Measurements from ENCODE around the gene CDK11A.
A peak's percentile ranks its signal among the peaks of the same experiment; 100 is the strongest.
"Not testable (repeated sequence)": the region's sequence is repeated elsewhere in the genome, so short reads cannot be mapped to it uniquely, and the experiment has no call there.

The CDK11A gene

DNA sequence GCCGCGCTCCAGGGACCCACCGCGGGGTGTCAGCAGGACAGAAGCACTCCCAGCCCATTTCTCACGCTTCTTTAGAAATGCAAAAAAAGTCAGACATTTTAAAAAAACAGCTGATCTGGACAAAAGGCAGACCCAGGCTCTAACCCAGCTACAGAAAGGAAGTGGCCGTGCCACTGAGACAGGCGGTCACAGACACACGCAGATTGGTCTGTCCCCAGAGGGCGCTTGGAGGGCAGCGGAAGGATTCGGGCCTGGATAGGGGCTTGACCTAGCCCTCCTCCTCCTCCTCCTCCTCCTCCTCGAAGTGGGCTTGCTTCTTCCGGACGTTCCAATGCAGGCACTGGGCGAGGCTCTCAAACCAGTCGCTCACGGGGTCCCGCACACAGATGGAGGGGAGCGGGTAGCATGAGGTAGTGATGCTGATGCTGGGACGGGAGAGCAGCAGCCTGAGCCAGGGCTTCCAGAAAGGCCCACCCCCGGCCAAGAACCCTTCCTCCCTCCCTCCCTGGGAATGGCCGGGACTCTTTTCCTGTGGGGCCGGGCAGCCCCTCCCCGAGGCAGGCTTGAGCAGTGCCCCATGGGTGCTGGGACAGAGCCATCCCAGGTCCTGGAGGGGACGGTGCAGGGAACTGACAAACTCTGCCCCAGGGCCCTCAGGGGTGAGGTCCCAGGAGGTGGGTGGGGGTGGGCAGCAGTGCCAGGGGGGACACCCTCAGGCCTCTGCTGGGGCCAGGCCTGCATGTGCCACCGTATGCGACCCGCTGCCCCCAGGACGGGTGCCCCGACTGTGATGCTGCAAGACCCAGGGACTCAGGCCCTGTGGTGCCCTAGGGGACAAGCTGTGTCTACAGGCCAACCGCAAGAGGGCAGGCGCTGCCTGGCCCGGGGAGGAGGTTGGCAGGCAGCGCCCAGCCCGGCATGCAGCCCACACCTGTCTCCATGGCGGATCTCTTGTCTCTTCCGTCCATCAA, 28.8 kb upstream of the CDK11A start:
- no peak for ATAC-seq (ENCODE audit: insufficient read depth, low read depth)

DNA sequence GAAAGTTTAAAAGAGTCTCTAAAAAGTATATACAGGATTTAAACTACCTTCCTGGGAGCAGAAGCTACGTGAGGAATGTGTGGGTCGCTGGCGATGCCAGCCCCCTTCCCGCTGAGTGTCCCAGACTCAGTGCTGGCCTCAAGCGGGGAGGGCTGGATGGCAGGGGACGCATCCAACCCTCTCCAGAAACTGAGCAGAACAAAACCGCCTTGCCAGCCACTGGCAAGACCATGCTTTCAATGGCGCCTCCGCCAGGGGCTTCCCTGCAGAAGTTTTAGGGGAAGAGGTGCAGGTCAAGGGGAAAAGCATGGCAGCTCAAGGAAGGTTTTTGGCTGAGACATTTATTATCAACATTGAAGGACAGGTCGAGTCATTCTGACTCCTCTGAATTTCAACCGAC, 28.0 kb upstream of the CDK11A start:
- Histone ChIP-seq H3K27ac (ENCODE audit: low read length) (no peak overlapping the region), H3K9me3 (ENCODE audit: insufficient read depth, low read length, severe bottlenecking) (no peaks in the 10 kb centered on the region), H3K9ac (ENCODE audit: low read depth, low read length) (no peak overlapping the region), H2AFZ (ENCODE audit: low read depth, low read length) (no peak overlapping the region), H3K4me1 (ENCODE audit: insufficient read depth, low read length) (no peaks in the 10 kb centered on the region), H3K4me2 (ENCODE audit: insufficient read depth, low read length) (no peak overlapping the region), H3K27me3 (ENCODE audit: insufficient read depth, low read length, poor library complexity) (no peaks in the 10 kb centered on the region), H3K4me3 (ENCODE audit: low read depth in 1 of 2, low read length in 2 of 2) (no peak overlapping the region), H4K20me1 (ENCODE audit: insufficient read depth, low read length) (0 out of 2 replicates have a peak, but pooled peaks cover 5% of the 10 kb centered on the region), H3K79me2 (ENCODE audit: insufficient read depth, low read length) (no peaks in the 10 kb centered on the region), H3K36me3 (ENCODE audit: insufficient read depth, low read length) (peaks cover 45% of the 10 kb centered on the region)
- ATAC-seq (ENCODE audit: insufficient read depth, low read depth) (no peak), DNase-seq (no peak)
- TF ChIP-seq CTCF (IDR thresholded peaks at IDR 0.05; ENCODE audit: borderline replicate concordance, extremely low read depth, low read length, poor library complexity, severe bottlenecking): no peak
- TF ChIP-seq EZH2 (IDR thresholded peaks at IDR 0.05; ENCODE audit: borderline replicate concordance, low read depth, low read length, severe bottlenecking): no peak

More for the DNA sequence above, 28.8 kb upstream of the CDK11A start:
- Histone ChIP-seq H3K9me3 (ENCODE audit: insufficient read depth, low read length, severe bottlenecking) (no peaks in the 10 kb centered on the region), H3K4me3 (ENCODE audit: low read depth in 1 of 2, low read length in 2 of 2) (no peak overlapping the region), H3K79me2 (ENCODE audit: insufficient read depth, low read length) (no peaks in the 10 kb centered on the region), H4K20me1 (ENCODE audit: insufficient read depth, low read length) (peaks cover 12% of the 10 kb centered on the region), H3K9ac (ENCODE audit: low read depth, low read length) (no peak overlapping the region), H3K4me1 (ENCODE audit: insufficient read depth, low read length) (no peaks in the 10 kb centered on the region), H2AFZ (ENCODE audit: low read depth, low read length) (no peak overlapping the region), H3K4me2 (ENCODE audit: insufficient read depth, low read length) (no peak overlapping the region), H3K27ac (ENCODE audit: low read length) (no peak overlapping the region), H3K36me3 (ENCODE audit: insufficient read depth, low read length) (peaks cover 49% of the 10 kb centered on the region), H3K27me3 (ENCODE audit: insufficient read depth, low read length, poor library complexity) (no peaks in the 10 kb centered on the region)
- TF ChIP-seq EZH2 (IDR thresholded peaks at IDR 0.05; ENCODE audit: borderline replicate concordance, low read depth, low read length, severe bottlenecking) (no peak), CTCF (IDR thresholded peaks at IDR 0.05; ENCODE audit: borderline replicate concordance, extremely low read depth, low read length, poor library complexity, severe bottlenecking) (no peak)
- DNase-seq: no peak

DNA sequence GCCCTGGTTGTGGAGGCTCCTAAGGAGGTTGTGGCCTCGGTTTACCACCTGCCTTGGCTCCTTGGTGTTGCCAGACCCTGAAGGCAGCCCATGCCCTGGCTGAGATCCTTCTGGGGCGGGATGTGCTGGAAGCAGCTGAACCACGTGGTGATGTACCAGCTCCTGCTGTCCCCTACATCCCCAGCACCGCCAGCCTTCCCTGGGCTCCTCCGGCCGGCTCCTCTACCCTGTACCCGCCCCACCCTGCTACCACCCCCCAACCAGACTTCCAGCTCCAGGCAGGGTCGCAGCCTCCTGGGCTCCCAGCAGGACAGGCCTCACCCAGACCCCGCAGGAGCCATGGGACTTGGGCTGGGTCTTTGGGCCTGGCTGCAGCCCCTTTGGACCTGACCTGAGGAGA, 25.8 kb upstream of the CDK11A start:
- not testable (repeated sequence) for H3K9me3 ChIP-seq (ENCODE audit: insufficient read depth, low read length, severe bottlenecking); ATAC-seq (ENCODE audit: insufficient read depth, low read depth); H3K27me3 ChIP-seq (ENCODE audit: insufficient read depth, low read length, poor library complexity); H3K4me3 ChIP-seq (ENCODE audit: low read depth in 1 of 2, low read length in 2 of 2); H3K79me2 ChIP-seq (ENCODE audit: insufficient read depth, low read length); H3K4me2 ChIP-seq (ENCODE audit: insufficient read depth, low read length); H3K27ac ChIP-seq (ENCODE audit: low read length); DNase-seq; H2AFZ ChIP-seq (ENCODE audit: low read depth, low read length); H4K20me1 ChIP-seq (ENCODE audit: insufficient read depth, low read length); H3K9ac ChIP-seq (ENCODE audit: low read depth, low read length); H3K4me1 ChIP-seq (ENCODE audit: insufficient read depth, low read length)
- peaks cover 25% of the 10 kb centered on the region for H3K36me3 ChIP-seq (ENCODE audit: insufficient read depth, low read length)

- H3K27me3 ChIP-seq (ENCODE audit: insufficient read depth, low read length, poor library complexity): no peaks in the 10 kb centered on the region
- ATAC-seq (ENCODE audit: insufficient read depth, low read depth) (no peak), DNase-seq (no peak)
- H3K4me3 ChIP-seq (ENCODE audit: low read depth in 1 of 2, low read length in 2 of 2): no peak overlapping the region
- H4K20me1 ChIP-seq (ENCODE audit: insufficient read depth, low read length): no peaks in the 10 kb centered on the region
- H3K9ac ChIP-seq (ENCODE audit: low read depth, low read length): no peak overlapping the region
- no peaks in the 10 kb centered on the region for H3K79me2 ChIP-seq (ENCODE audit: insufficient read depth, low read length)
- TF ChIP-seq EZH2 (IDR thresholded peaks at IDR 0.05; ENCODE audit: borderline replicate concordance, low read depth, low read length, severe bottlenecking) (no peak), CTCF (IDR thresholded peaks at IDR 0.05; ENCODE audit: borderline replicate concordance, extremely low read depth, low read length, poor library complexity, severe bottlenecking) (no peak)
- no peak overlapping the region for H3K4me2 ChIP-seq (ENCODE audit: insufficient read depth, low read length)
- no peak overlapping the region for H3K27ac ChIP-seq (ENCODE audit: low read length)
- H3K9me3 ChIP-seq (ENCODE audit: insufficient read depth, low read length, severe bottlenecking): no peaks in the 10 kb centered on the region
- no peaks in the 10 kb centered on the region for H3K4me1 ChIP-seq (ENCODE audit: insufficient read depth, low read length)
- peaks cover 15% of the 10 kb centered on the region for H3K36me3 ChIP-seq (ENCODE audit: insufficient read depth, low read length)
- no peak overlapping the region for H2AFZ ChIP-seq (ENCODE audit: low read depth, low read length)
Observed at GRCh38 chr1:1748686-1749321, 24.6 kb upstream of the CDK11A start.

- not testable (repeated sequence) for H4K20me1 ChIP-seq (ENCODE audit: insufficient read depth, low read length); DNase-seq; H3K27me3 ChIP-seq (ENCODE audit: insufficient read depth, low read length, poor library complexity); H2AFZ ChIP-seq (ENCODE audit: low read depth, low read length); H3K4me2 ChIP-seq (ENCODE audit: insufficient read depth, low read length); H3K36me3 ChIP-seq (ENCODE audit: insufficient read depth, low read length); H3K9me3 ChIP-seq (ENCODE audit: insufficient read depth, low read length, severe bottlenecking); H3K4me3 ChIP-seq (ENCODE audit: low read depth in 1 of 2, low read length in 2 of 2); H3K4me1 ChIP-seq (ENCODE audit: insufficient read depth, low read length)
- peak overlapping the region; percentile 59; the same call in 1 of the 2 replicates for H3K27ac ChIP-seq (ENCODE audit: low read length)
- peak; percentile 86 for ATAC-seq (ENCODE audit: insufficient read depth, low read depth)
- peaks cover 10% of the 10 kb centered on the region; the same call in 1 of the 2 replicates for H3K79me2 ChIP-seq (ENCODE audit: insufficient read depth, low read length)
- H3K9ac ChIP-seq (ENCODE audit: low read depth, low read length): peak overlapping the region; percentile 62; the same call in 1 of the 2 replicates
Observed at GRCh38 chr1:1746566-1746909, 22.4 kb upstream of the CDK11A start.
